GM12875 (cell line): ENCODE measurements around the gene KCNK18.

Experiments
- H3K4me3 ChIP-seq: one replicate; pipeline ENCODE4 v1.5.1; 2011; ENCODE audit warnings: low read depth, low read length, control low read depth
- TF ChIP-seq, protein P1 (sequence below): IDR thresholded peaks from 2 replicates; pipeline ENCODE4 v1.5.1; 2011; ENCODE audit warnings: low read depth, mild to moderate bottlenecking, control low read depth, inconsistent platforms, low read length, moderate library complexity, borderline replicate concordance; ENCODE audit not compliant: insufficient read depth

The KCNK18 gene

GRCh38 chr10:117237401-117237991 is 40.2 kb downstream of the KCNK18 start:
- TF ChIP-seq, protein P1, sequence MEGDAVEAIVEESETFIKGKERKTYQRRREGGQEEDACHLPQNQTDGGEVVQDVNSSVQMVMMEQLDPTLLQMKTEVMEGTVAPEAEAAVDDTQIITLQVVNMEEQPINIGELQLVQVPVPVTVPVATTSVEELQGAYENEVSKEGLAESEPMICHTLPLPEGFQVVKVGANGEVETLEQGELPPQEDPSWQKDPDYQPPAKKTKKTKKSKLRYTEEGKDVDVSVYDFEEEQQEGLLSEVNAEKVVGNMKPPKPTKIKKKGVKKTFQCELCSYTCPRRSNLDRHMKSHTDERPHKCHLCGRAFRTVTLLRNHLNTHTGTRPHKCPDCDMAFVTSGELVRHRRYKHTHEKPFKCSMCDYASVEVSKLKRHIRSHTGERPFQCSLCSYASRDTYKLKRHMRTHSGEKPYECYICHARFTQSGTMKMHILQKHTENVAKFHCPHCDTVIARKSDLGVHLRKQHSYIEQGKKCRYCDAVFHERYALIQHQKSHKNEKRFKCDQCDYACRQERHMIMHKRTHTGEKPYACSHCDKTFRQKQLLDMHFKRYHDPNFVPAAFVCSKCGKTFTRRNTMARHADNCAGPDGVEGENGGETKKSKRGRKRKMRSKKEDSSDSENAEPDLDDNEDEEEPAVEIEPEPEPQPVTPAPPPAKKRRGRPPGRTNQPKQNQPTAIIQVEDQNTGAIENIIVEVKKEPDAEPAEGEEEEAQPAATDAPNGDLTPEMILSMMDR, result no peak
- no peak overlapping the region for H3K4me3 ChIP-seq

- H3K4me3 ChIP-seq, result no peak overlapping the region
- TF ChIP-seq, protein P1, result no peak
These were observed 41.8 kb downstream of the KCNK18 start for GRCh38 chr10:117239051-117239450.

DNA sequence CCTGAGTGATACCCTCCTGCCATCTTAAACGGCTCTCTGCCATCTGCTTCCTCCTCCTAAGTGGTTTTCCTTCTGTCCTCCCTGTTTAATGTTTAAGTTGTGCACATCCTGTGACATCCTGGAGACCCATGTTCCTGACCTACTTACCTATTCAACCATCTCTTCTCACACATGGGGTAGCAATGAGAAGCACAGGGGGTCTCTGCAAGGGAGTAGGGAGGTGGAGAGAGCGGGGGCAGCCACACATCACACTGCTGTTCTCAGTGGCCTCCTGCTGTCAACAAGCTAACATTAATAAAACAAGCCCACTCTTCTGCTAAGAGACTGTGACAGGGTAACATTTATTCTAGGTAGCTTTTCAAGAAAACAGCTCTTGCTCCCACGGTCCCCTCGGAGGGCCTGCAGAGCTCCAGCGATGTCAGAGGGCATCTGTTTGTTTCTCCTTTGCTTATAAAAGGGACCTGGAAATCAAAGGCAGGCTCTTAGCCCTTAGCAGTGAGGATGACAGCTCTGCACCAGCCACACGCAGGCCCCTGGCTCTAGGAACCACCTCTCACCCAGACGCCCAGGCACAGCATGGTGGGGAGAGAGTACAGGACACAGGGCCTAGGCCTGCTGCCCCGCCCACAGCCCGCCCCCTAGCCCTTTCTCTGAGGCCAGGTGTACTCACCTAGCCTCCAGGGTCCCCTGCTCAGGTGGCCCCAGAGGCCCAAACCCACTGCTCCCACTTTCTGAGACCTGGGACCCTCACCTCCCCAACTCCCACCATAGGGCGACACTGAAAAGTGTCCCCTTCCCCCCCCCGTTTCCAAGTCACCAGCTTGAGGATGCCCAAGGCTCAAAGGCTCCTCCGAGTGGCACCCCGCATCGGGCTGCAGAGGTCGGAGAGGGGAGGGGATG is 42.7 kb downstream of the KCNK18 start:
- TF ChIP-seq, protein P1, result no peak
- H3K4me3 ChIP-seq, result no peak overlapping the region

- TF ChIP-seq, protein P1, result no peak
- no peak within 1 kb of the TSS for H3K4me3 ChIP-seq
These were observed 43.6 kb downstream of the KCNK18 start, which contains the start of gene SLC18A2 for GRCh38 chr10:117240621-117241529. TSS of gene SLC18A2 (plus strand) at chr10:117241114. CDS start at chr10:117241694, 580 bp downstream.

DNA sequence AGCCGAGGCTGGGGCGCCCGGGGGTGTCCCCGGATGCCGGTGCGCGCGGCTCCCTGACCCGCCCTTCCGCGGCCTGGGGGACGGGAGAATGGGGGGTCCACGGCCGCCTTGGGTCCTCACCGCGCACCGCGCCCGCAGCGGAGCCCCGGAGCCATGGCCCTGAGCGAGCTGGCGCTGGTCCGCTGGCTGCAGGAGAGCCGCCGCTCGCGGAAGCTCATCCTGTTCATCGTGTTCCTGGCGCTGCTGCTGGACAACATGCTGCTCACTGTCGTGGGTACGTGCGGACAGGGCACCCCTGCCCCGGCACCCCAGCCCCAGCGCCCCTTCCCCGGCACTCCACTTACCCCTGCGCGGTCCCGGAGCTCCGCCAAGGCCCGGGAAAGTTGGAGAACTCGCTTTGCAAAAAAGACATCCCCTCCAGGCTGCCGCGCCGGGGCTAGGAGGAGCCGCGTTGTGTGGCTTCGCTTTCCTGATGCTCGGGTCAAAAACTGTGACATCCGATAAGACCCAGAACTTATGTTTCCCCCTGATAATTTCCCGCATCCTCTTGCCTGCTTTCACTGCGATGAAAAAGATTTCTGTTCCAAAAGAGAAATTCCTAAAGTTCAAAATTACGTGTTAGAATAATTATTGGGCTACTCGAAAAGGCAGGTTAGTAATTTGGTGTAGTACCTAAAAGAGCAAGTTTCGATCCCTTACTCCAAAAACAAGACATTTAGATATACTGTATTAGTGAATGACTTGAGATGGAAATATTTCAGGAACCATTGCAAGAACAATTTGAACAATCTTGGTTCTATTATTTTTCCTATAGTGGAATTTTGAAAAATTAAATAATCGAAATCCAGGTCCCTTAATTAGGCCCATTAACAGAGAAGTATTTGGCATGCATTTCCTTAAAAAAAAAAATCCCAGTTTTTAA is 44.5 kb downstream of the KCNK18 start:
- H3K4me3 ChIP-seq, result no peak overlapping the region
- TF ChIP-seq, protein P1, result no peak

GRCh38 chr10:117242463-117242832 is 45.2 kb downstream of the KCNK18 start:
- H3K4me3 ChIP-seq, result no peak overlapping the region
- TF ChIP-seq, protein P1, result no peak
